ENCODE data around the gene PHF1. TPM values are rescaled to one million over a fixed set of nuclear protein-coding genes. Genes with fewer than 3 reads are reported as not detected.

PHF1 gene
- total RNA-seq, 2 donors from 2014 or later, result 21.9 to 39.5 TPM

DNA sequence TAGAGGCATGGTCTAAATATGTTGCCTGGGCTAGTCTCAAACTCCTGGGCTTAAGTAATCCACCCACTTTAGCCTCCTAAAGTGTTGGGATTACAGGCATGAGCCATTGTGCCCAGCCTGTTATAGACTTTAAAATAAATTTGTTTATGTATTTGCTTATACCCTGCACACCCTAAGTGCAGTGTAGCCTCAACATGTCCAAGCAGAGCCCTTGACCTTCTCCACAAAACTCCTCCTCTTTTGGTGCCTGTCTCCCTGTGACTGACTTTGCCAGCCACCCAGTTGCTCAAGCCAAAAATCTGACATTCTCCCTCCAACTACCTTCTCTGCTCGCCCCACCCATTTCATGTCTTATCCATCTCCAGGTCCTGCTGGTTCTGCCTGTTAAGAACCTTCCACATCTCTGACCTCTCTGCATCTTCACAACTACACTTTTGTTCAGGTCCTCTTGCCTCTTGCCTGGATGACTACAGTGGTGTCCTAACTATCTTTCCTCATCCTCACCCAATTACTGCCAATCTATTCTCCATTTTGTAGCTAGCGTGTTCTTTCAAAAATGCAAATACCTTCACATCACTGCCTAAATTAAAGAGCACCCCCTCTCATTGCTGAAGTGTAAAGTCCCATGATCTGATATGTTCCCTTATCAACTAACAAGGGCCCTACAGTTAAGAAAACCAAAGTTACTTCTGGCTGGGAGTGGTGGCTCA is 30.4 kb upstream of the PHF1 start:
- TF ChIP-seq, protein P1, sequence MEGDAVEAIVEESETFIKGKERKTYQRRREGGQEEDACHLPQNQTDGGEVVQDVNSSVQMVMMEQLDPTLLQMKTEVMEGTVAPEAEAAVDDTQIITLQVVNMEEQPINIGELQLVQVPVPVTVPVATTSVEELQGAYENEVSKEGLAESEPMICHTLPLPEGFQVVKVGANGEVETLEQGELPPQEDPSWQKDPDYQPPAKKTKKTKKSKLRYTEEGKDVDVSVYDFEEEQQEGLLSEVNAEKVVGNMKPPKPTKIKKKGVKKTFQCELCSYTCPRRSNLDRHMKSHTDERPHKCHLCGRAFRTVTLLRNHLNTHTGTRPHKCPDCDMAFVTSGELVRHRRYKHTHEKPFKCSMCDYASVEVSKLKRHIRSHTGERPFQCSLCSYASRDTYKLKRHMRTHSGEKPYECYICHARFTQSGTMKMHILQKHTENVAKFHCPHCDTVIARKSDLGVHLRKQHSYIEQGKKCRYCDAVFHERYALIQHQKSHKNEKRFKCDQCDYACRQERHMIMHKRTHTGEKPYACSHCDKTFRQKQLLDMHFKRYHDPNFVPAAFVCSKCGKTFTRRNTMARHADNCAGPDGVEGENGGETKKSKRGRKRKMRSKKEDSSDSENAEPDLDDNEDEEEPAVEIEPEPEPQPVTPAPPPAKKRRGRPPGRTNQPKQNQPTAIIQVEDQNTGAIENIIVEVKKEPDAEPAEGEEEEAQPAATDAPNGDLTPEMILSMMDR (IDR thresholded peaks at IDR 0.05), result no peak
- H3K9me3 ChIP-seq, result no peaks in the 10 kb centered on the region
- no peak for DNase-seq
- intact Hi-C loops (cut with DNase I), result no loop called here
- no peaks in the 10 kb centered on the region for H3K27me3 ChIP-seq
- H3K9ac ChIP-seq (ENCODE audit: low read depth in 2 of 2, low read length in 2 of 2), result no peak overlapping the region
- H3K27ac ChIP-seq, result no peak overlapping the region
- H3K4me3 ChIP-seq, result no peak overlapping the region
- H3K36me3 ChIP-seq, result no peaks in the 10 kb centered on the region
- H3K4me1 ChIP-seq, result no peaks in the 10 kb centered on the region

DNA sequence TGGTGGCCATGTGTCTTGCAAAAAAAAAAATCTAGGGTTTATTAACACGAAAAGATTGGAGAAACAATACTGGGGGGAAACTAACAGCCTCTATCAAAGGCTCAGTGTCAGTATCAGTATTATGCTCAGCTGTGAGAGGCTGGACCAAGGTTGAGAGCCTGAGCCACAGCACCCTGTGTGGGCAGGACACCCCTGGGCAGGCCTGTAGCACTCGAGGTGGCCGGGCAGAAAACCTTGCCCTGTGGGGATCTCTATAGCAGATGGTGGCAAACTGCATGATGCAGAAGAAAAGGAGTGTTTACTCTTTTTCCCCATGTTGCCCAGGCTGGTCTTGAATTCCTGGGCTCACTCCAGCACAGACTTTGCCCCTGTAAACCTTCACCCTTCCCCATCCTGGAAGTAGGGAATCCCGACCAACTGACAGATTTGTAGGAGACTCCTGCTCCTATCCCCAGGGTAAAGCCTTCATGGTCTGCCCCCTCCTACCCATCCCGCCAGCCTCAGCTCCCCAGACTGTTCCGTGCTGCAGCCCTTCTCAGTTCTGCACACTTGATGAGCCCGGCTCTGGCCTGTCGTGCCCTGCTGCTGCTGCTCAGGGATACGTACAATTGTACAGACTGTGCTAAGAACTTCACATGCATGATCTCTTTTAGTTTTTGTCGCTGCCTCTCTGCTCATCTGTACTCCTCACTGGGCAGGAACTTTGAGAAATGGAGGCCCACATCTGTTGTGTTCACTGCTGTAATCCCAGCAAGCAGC is 27.2 kb upstream of the PHF1 start:
- TF ChIP-seq, protein P1 (IDR thresholded peaks at IDR 0.05), result no peak
- Histone ChIP-seq H3K9ac (ENCODE audit: low read depth in 2 of 2, low read length in 2 of 2) (no peak overlapping the region), H3K4me3 (no peak overlapping the region), H3K4me1 (no peaks in the 10 kb centered on the region), H3K36me3 (no peaks in the 10 kb centered on the region), H3K27me3 (no peaks in the 10 kb centered on the region), H3K27ac (no peak overlapping the region), H3K9me3 (no peaks in the 10 kb centered on the region)
- intact Hi-C loops (cut with DNase I), result no loop called here
- no peak for DNase-seq

DNA sequence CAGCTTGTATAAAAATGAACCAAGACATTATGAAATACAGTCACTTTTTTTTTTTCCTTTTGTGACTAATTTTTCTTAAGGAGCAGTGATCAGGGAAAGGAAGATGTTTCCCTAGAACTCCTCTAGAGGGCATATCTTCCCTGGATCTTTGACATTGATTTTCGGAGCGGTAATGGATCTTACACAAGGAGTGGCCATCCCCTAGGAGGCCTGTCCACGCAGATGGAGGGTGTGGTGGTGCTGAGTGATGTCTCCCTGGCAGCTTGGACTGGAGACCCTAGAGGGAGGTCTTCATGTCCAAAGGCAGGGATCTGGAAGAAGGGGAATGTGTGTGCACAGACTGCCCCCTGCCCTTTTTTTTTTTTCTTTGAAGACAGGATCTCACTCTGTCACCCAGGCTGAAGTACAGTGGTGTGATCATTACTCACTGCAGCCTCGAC is 26.2 kb upstream of the PHF1 start:
- H3K27me3 ChIP-seq, result no peaks in the 10 kb centered on the region
- no peak overlapping the region for H3K9ac ChIP-seq (ENCODE audit: low read depth in 2 of 2, low read length in 2 of 2)
- no peak overlapping the region for H3K4me3 ChIP-seq
- no peak for DNase-seq
- H3K9me3 ChIP-seq, result no peaks in the 10 kb centered on the region
- no peaks in the 10 kb centered on the region for H3K36me3 ChIP-seq
- H3K4me1 ChIP-seq, result no peaks in the 10 kb centered on the region
- intact Hi-C loops (cut with DNase I), result no loop called here
- TF ChIP-seq, protein P1 (IDR thresholded peaks at IDR 0.05), result peak; percentile 19
- no peak overlapping the region for H3K27ac ChIP-seq

DNA sequence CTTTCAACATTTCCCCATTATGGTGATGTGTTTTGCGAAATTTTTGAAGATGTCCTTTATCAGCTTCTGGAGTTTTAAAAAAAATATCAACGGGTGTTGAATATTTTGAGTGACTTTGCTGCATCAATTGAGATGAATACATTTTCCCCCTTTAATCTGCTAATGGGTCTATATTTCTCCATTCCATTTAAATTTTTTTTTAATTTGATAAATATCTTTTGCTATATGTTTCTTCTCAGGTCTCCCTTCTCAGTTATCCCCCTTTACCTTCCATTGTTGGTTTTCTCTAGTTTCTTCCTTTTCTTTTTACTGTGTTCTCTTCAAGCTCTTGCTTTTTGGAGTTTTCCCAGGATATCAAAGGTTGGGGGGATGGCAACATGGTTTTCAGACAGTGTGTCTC is 20.6 kb upstream of the PHF1 start:
- TF ChIP-seq, protein P1 (IDR thresholded peaks at IDR 0.05), result no peak
- Histone ChIP-seq H3K9ac (ENCODE audit: low read depth in 2 of 2, low read length in 2 of 2) (no peak overlapping the region), H3K9me3 (no peaks in the 10 kb centered on the region), H3K36me3 (no peaks in the 10 kb centered on the region), H3K27ac (no peak overlapping the region), H3K4me3 (no peak overlapping the region), H3K4me1 (peaks cover 6% of the 10 kb centered on the region), H3K27me3 (no peaks in the 10 kb centered on the region)
- intact Hi-C loops (cut with DNase I), result no loop called here
- no peak for DNase-seq

DNA sequence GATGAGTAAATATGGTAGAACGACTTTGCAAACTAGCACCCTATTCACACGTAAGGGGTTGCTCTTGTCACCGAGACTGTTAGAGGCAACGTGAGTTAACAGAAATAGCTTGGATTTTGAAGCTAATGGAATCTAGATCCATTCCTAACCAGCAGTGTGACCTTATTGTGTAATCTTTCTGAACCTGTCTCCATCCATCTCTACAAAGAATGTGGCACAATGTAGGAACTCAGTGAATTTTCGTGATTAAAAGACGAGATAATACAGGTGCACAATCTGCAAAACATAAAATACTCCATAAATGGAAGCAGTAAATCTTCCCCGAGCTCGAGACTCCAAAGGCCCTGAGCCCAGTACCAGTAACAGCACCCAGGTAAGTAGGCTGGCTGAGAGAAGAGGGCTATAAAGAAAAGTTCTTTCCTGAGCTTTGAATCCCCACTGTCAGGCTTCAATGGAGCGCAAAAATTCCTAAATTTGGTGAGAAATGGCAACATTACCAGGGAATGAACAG is 20.0 kb upstream of the PHF1 start:
- H3K27ac ChIP-seq, result peak overlapping the region; percentile 86
- no peaks in the 10 kb centered on the region for H3K9me3 ChIP-seq
- H3K4me1 ChIP-seq, result peaks cover 6% of the 10 kb centered on the region
- DNase-seq, result no peak
- H3K4me3 ChIP-seq, result peak overlapping the region; percentile 66
- H3K36me3 ChIP-seq, result no peaks in the 10 kb centered on the region
- no peaks in the 10 kb centered on the region for H3K27me3 ChIP-seq
- intact Hi-C loops (cut with DNase I), result no loop called here
- TF ChIP-seq, protein P1 (IDR thresholded peaks at IDR 0.05), result no peak
- H3K9ac ChIP-seq (ENCODE audit: low read depth in 2 of 2, low read length in 2 of 2), result peak overlapping the region in 1 of 2 donors; percentile 66
